HEK293T (cell line): ENCODE data around the gene CREB3L4.

ENCODE experiments used
- CTCF ChIA-PET: fragments of 350-600 bp; formaldehyde crosslinking; extraction: SDS; loops from one replicate; lab custom pipeline; 2021; ENCODE audit warnings: antibody characterized with exemption, inconsistent platforms; lab: Yijun Ruan, JAX
- POLR2A ChIA-PET: fragments of 350-600 bp; formaldehyde crosslinking; extraction: SDS; loops from one replicate; lab custom pipeline; 2020; ENCODE audit warnings: antibody characterized with exemption, inconsistent platforms; lab: Yijun Ruan, JAX
- DNase-seq: peaks from one replicate; pipeline ENCODE4 v3.0.0; 2012; ENCODE audit warnings: mixed read lengths; ENCODE audit errors: extremely low spot score
- ARNT ChIP-seq: fragments of 450-650 bp; IDR thresholded peaks from 2 replicates; pipeline ENCODE4 v1.6.1; 2017; ENCODE audit warnings: mild to moderate bottlenecking
- BHLHE40 ChIP-seq: fragments of 450-650 bp; IDR thresholded peaks from 2 replicates; pipeline ENCODE4 v1.6.1; 2016; ENCODE audit warnings: mild to moderate bottlenecking, moderate library complexity, borderline replicate concordance
- ELF4 ChIP-seq: fragments of 450-650 bp; IDR thresholded peaks from 2 replicates; pipeline ENCODE4 v1.6.1; 2017; ENCODE audit warnings: antibody characterized with exemption
- FOXA1 ChIP-seq: fragments of 450-650 bp; IDR thresholded peaks from 2 replicates; pipeline ENCODE4 v1.6.1; 2016; ENCODE audit warnings: mild to moderate bottlenecking
- FOXK2 ChIP-seq: fragments of 450-650 bp; IDR thresholded peaks from 2 replicates; pipeline ENCODE4 v1.6.1; 2016; ENCODE audit warnings: mild to moderate bottlenecking
- FOXM1 ChIP-seq: fragments of 450-650 bp; IDR thresholded peaks from 2 replicates; pipeline ENCODE4 v1.6.1; 2017; ENCODE audit warnings: mild to moderate bottlenecking, borderline replicate concordance
- HDGF ChIP-seq: fragments of 450-650 bp; IDR thresholded peaks from 2 replicates; pipeline ENCODE4 v1.6.1; 2017; ENCODE audit warnings: antibody characterized with exemption, borderline replicate concordance
- L3MBTL2 ChIP-seq: fragments of 450-650 bp; conservative IDR thresholded peaks from 2 replicates; pipeline ENCODE4 v1.6.1; 2016; ENCODE audit warnings: mild to moderate bottlenecking
- LEF1 ChIP-seq: fragments of 450-650 bp; IDR thresholded peaks from 2 replicates; pipeline ENCODE4 v1.6.1; 2017; ENCODE audit warnings: mild to moderate bottlenecking, borderline replicate concordance
- NFRKB ChIP-seq: fragments of 450-650 bp; IDR thresholded peaks from 2 replicates; pipeline ENCODE4 v1.6.1; 2016; ENCODE audit warnings: mild to moderate bottlenecking, moderate library complexity
- PKNOX1 ChIP-seq: fragments of 450-650 bp; IDR thresholded peaks from 2 replicates; pipeline ENCODE4 v1.6.1; 2016
- SP1 ChIP-seq: fragments of 450-650 bp; IDR thresholded peaks from 2 replicates; pipeline ENCODE4 v1.6.1; 2017
- SUZ12 ChIP-seq: fragments of 450-650 bp; IDR thresholded peaks from 2 replicates; pipeline ENCODE4 v1.6.1; 2016; ENCODE audit warnings: mild to moderate bottlenecking
- TARDBP ChIP-seq: fragments of 450-650 bp; IDR thresholded peaks from 2 replicates; pipeline ENCODE4 v1.6.1; 2016
- ZNF384 ChIP-seq: fragments of 450-650 bp; IDR thresholded peaks from 2 replicates; pipeline ENCODE4 v1.6.1; 2016

Gene CREB3L4

GRCh38 chr1:153968000-153968363 is 280 bp downstream of the CREB3L4 start:
- POLR2A ChIA-PET: interaction anchor here (1.0 to 4.8 kb wide), 25 partner anchors 9 to 470 kb away, joined by 3 to 165 read pairs (median 5); partner anchors contain the start of genes CHTOP, CRTC2, DENND4B and GATAD2B
- DNase-seq: no peak
- CTCF ChIA-PET: interaction anchor here (0.6 to 2.5 kb wide), 6 partner anchors 9 to 358 kb away, joined by 3 to 14 read pairs (median 4); partner anchors contain the start of genes CRTC2, JTB and RAB13
- TF ChIP-seq ARNT: no peak
- TF ChIP-seq L3MBTL2: no peak
- TF ChIP-seq HDGF: no peak
- no peak for TF ChIP-seq BHLHE40
- no peak for TF ChIP-seq FOXA1
- TF ChIP-seq TARDBP: no peak
- no peak; the same call in 1 of the 2 replicates for TF ChIP-seq FOXK2
- TF ChIP-seq ELF4: no peak
- TF ChIP-seq NFRKB: no peak
- TF ChIP-seq FOXM1: no peak
- no peak for TF ChIP-seq SP1
- TF ChIP-seq ZNF384: no peak
- TF ChIP-seq SUZ12: no peak
- no peak for TF ChIP-seq PKNOX1

- POLR2A ChIA-PET: interaction anchor here (1.4 to 4.8 kb wide), 9 partner anchors 8 to 205 kb away, joined by 3 to 165 read pairs (median 45); partner anchors contain the start of genes CRTC2, GATAD2B, JTB and RAB13
- no peak for DNase-seq
- TF ChIP-seq ELF4: no peak
- CTCF ChIA-PET: interaction anchor here (0.6 to 2.5 kb wide), 5 partner anchors 9 to 358 kb away, joined by 3 to 14 read pairs (median 3); partner anchors contain the start of genes CRTC2, JTB and RAB13
These were observed 706 bp downstream of the CREB3L4 start for GRCh38 chr1:153968408-153968807.

GRCh38 chr1:153968972-153969371 is 1.3 kb downstream of the CREB3L4 start:
- ChIA-PET CTCF (interaction anchor here (2.5 kb wide), 1 partner anchor 18 kb away, joined by 14 read pairs; the partner anchor contains the start of gene RAB13), POLR2A (interaction anchor here (2.7 to 4.8 kb wide), 6 partner anchors 8 to 47 kb away, joined by 14 to 165 read pairs (median 58); partner anchors contain the start of genes CRTC2, GATAD2B, JTB and RAB13)
- no peak for DNase-seq
- no peak for TF ChIP-seq ELF4

- CTCF ChIA-PET: no interaction called here
- no peak for TF ChIP-seq TARDBP
- no peak for TF ChIP-seq FOXM1
- DNase-seq: no peak
- POLR2A ChIA-PET: interaction anchor here (1.2 kb wide), 1 partner anchor 20 kb away, joined by 4 read pairs; the partner anchor contains the start of gene RPS27
These were observed 2.6 kb downstream of the CREB3L4 start for GRCh38 chr1:153970346-153970745.

- CTCF ChIA-PET: no interaction called here
- POLR2A ChIA-PET: interaction anchor here (1.2 to 6.6 kb wide), 2 partner anchors 9 to 15 kb away, joined by 9 to 106 read pairs; partner anchors contain the start of genes RAB13, RPS27 and SLC39A1
- DNase-seq: no peak
- no peak for TF ChIP-seq FOXK2
- TF ChIP-seq BHLHE40: no peak
- no peak for TF ChIP-seq FOXA1
- no peak for TF ChIP-seq LEF1
- no peak for TF ChIP-seq L3MBTL2
- TF ChIP-seq ARNT: no peak
These were observed 5.4 kb downstream of the CREB3L4 start for GRCh38 chr1:153973071-153973470.

GRCh38 chr1:153973525-153973924 is 5.8 kb downstream of the CREB3L4 start:
- DNase-seq: no peak
- POLR2A ChIA-PET: interaction anchor here (1.2 to 6.6 kb wide), 2 partner anchors 10 to 14 kb away, joined by 9 to 106 read pairs; partner anchors contain the start of genes RAB13, RPS27 and SLC39A1
- CTCF ChIA-PET: no interaction called here
- TF ChIP-seq HDGF (no peak), ZNF384 (no peak), LEF1 (no peak), FOXM1 (no peak), FOXA1 (no peak)

- TF ChIP-seq SP1: no peak
- no peak for TF ChIP-seq ARNT
- TF ChIP-seq SUZ12: no peak
- no peak for TF ChIP-seq HDGF
- no peak for TF ChIP-seq ZNF384
- no peak for TF ChIP-seq FOXK2
- TF ChIP-seq BHLHE40: no peak
- TF ChIP-seq FOXM1: no peak
- TF ChIP-seq PKNOX1: no peak
- TF ChIP-seq FOXA1: no peak
- TF ChIP-seq L3MBTL2: no peak
- ChIA-PET CTCF (interaction anchor here (1.4 to 3.5 kb wide), 3 partner anchors 10 to 170 kb away, joined by 3 to 9 read pairs (median 7); partner anchors contain the start of genes CREB3L4 and RAB13), POLR2A (interaction anchor here (1.0 to 6.6 kb wide), 18 partner anchors 9 to 343 kb away, joined by 3 to 165 read pairs (median 6); partner anchors contain the start of genes CHTOP, CREB3L4, CRTC2 and DENND4B)
These were observed 9.1 kb downstream of the CREB3L4 start for GRCh38 chr1:153976819-153977249.

More at GRCh38 chr1:153976819-153977249, 9.1 kb downstream of the CREB3L4 start:
- no peak for DNase-seq
